Endothelial cell of umbilical vein (primary cell): ENCODE measurements around the gene METTL27.

Experiments
- CTCF ChIP-seq, 2 donors: IDR thresholded peaks; 1 replicate in 1 of 2; 2 replicates in 1 of 2; pipeline ENCODE4 v1.5.1; 2011; ENCODE audit warnings: low read length in 2 of 2, mild to moderate bottlenecking in 2 of 2, moderate library complexity in 2 of 2, control low read depth in 1 of 2, inconsistent platforms in 1 of 2, low read depth in 1 of 2; ENCODE audit not compliant: insufficient read depth in 1 of 2; ENCODE audit errors: extremely low read depth in 1 of 2
- EZH2 ChIP-seq: IDR thresholded peaks from 2 replicates; pipeline ENCODE4 v1.6.1; 2012; ENCODE audit warnings: borderline replicate concordance, low read depth, mild to moderate bottlenecking, moderate library complexity, low read length, inconsistent platforms; ENCODE audit not compliant: severe bottlenecking
- FOS ChIP-seq: IDR thresholded peaks from 2 replicates; pipeline ENCODE4 v1.6.1; 2011; ENCODE audit warnings: mild to moderate bottlenecking, low read length, moderate library complexity, borderline replicate concordance; ENCODE audit not compliant: insufficient read depth
- MAX ChIP-seq: IDR thresholded peaks from 2 replicates; pipeline ENCODE4 v1.6.1; 2011; ENCODE audit not compliant: insufficient read depth, insufficient read length
- MYC ChIP-seq: IDR thresholded peaks from one replicate; pipeline ENCODE4 v1.6.1; 2011; ENCODE audit warnings: mild to moderate bottlenecking, low read depth, low read length
- POLR2A ChIP-seq: IDR thresholded peaks from 2 replicates; pipeline ENCODE4 v1.6.1; 2012; ENCODE audit warnings: low read depth, mild to moderate bottlenecking, control low read depth, low read length
- POLR2AphosphoS5 ChIP-seq: IDR thresholded peaks from 2 replicates; pipeline ENCODE4 v1.6.1; 2012; ENCODE audit warnings: low read depth, mild to moderate bottlenecking, control low read depth, low read length, moderate library complexity; ENCODE audit not compliant: insufficient read depth

GRCh38 chr7:73786588-73786987, 55.7 kb downstream of the METTL27 start:
- TF ChIP-seq POLR2A (no peak), CTCF (IDR thresholded peaks at IDR 0.05; ENCODE audit: extremely low read depth in 1 of 2, insufficient read depth in 1 of 2, low read depth in 1 of 2, low read length in 2 of 2) (no peak), EZH2 (no peak), MYC (no peak), POLR2AphosphoS5 (no peak), MAX (no peak), FOS (no peak)
